Natural killer cell (primary cell): ENCODE results near the gene ZBTB40. TPM values are rescaled to one million over a fixed set of nuclear protein-coding genes. Genes with fewer than 3 reads are reported as not detected.

ENCODE experiments used
- ATAC-seq, 3 donors: fragments of 150-1000 bp in 2 of 3; fragments of 200-7000 bp in 1 of 3; cut with Tn5 transposase; 1 replicate in 1 of 3; 2 replicates in 2 of 3; pipeline ENCODE4 v1.10.0; 2021; ENCODE audit warnings: mild to moderate bottlenecking in 2 of 3, moderate library complexity in 2 of 3
- DNase-seq, 2 donors: peaks; one replicate each; pipeline versions ENCODE4 v3.0.0 to v3.0.0-alpha.2; 2013 to 2021; ENCODE audit warnings: mixed read lengths in 1 of 2
- H3K27ac ChIP-seq: one replicate; pipeline ENCODE4 v1.5.1; 2013; ENCODE audit warnings: mild to moderate bottlenecking, low read length
- H3K27me3 ChIP-seq: one replicate; pipeline ENCODE4 v1.6.1; 2013; ENCODE audit warnings: low read length; ENCODE audit not compliant: control insufficient read depth, insufficient read depth
- H3K36me3 ChIP-seq: one replicate; pipeline ENCODE4 v1.6.1; 2013; ENCODE audit warnings: low read length; ENCODE audit not compliant: control insufficient read depth, insufficient read depth
- H3K4me1 ChIP-seq: one replicate; pipeline ENCODE4 v1.6.1; 2013; ENCODE audit warnings: low read length; ENCODE audit not compliant: control insufficient read depth, insufficient read depth
- H3K4me3 ChIP-seq: one replicate; pipeline ENCODE4 v1.5.1; 2013; ENCODE audit warnings: low read length
- H3K9me3 ChIP-seq: one replicate; pipeline ENCODE4 v1.6.1; 2013; ENCODE audit warnings: low read length; ENCODE audit not compliant: control insufficient read depth, insufficient read depth
- H3K27ac Mint-ChIP-seq, 2 donors: one replicate each; pipeline ENCODE4 v1.8.0; 2022; ENCODE audit warnings: mild to moderate bottlenecking in 2 of 2, mixed read lengths in 2 of 2, moderate library complexity in 1 of 2
- H3K27me3 Mint-ChIP-seq, 2 donors: one replicate each; pipeline ENCODE4 v1.8.0; 2022; ENCODE audit warnings: low read depth in 2 of 2, mixed read lengths in 2 of 2
- H3K36me3 Mint-ChIP-seq: one replicate; pipeline ENCODE4 v1.8.0; 2022; ENCODE audit warnings: mixed read lengths
- H3K4me1 Mint-ChIP-seq, 2 donors: one replicate each; pipeline ENCODE4 v1.8.0; 2022; ENCODE audit warnings: mixed read lengths in 2 of 2
- H3K4me3 Mint-ChIP-seq: one replicate; pipeline ENCODE4 v1.8.0; 2022; ENCODE audit warnings: mild to moderate bottlenecking, moderate library complexity, mixed read lengths
- H3K9me3 Mint-ChIP-seq, 2 donors: one replicate each; pipeline ENCODE4 v1.8.0; 2022; ENCODE audit warnings: mixed read lengths in 2 of 2
- CTCF ChIP-seq: fragments of 200-600 bp; IDR thresholded peaks from one replicate; pipeline ENCODE4 v1.8.0; 2022; ENCODE audit warnings: antibody characterized with exemption
- WGBS: methylation state at CpG from one replicate; pipeline ENCODE4 v1.1.7; 2013; ENCODE audit warnings: missing lambda C conversion rate; ENCODE audit not compliant: insufficient coverage; 5-methylcytosine and 5-hydroxymethylcytosine counted together
- intact Hi-C: fragments of 100-400 bp; cut with micrococcal nuclease; formaldehyde crosslinking; loops from one replicate; pipeline ENCODE4 v1.14.2; 2022
- total RNA-seq, 4 donors: library from RNA; stranded (reverse); fragments of 120-200 nt in 1 of 4; gene quantifications; one replicate each; pipeline versions ENCODE4 v1.2.3 to v1.2.4, GENCODE V29; 2013 to 2022

ZBTB40 gene
- total RNA-seq, 3 donors from 2014 or later (not counting 1 experiment from before 2014, with no cell fraction given): 32.9 to 37.6 (median 36.7) TPM

DNA sequence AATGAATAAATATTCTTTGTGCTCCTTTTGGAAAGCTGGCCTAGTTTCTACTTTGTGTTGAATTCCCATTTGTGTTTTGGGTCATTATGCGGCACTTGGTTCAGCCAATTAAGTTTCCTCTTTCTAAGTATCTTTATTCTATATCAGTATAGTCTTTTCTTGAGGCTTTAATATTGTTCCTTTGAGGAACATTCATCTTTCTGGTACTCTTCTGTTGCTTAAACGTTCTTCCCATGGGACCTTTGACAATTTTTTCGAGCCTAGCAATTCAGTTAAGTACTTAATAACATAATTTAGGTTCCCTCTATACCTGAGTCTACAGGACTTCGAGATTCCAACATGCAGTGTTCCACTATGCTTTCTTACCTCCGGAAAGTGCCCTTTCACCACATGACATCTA lies 24.9 kb downstream of the ZBTB40 start:
- H3K4me1 Mint-ChIP-seq: peaks cover 40 to 51% of the 10 kb centered on the region in 2 donors
- 96% methylated on average over 4 of the region's 5 CpGs for WGBS

DNA sequence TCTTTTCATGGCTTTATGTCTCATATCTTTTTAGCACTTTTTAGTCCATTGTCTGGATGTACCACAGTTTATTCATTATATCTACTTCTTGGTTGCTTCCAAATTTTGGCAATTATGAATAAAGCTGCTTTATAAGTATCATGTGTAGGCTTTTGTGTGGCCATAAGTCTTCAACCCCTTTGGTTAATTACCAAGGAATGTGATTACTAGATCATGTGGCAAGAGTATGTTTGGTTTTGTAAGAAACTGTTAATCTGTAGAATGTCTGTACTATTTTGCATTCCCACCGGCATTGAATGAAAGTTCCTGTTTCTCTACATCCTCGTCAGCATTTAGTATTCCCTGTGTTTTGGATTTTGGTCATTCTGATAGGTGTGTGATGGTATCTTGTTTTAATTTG lies 31.5 kb downstream of the ZBTB40 start:
- no peak for DNase-seq
- no peaks in the 10 kb centered on the region for H3K27me3 ChIP-seq
- Mint-ChIP-seq H3K9me3 (peaks cover 3 to 4% of the 10 kb centered on the region in 2 donors), H3K4me3 (no peak overlapping the region), H3K27me3 (no peaks in the 10 kb centered on the region), H3K27ac (no peak overlapping the region), H3K4me1 (peaks cover 41% of the 10 kb centered on the region in 2 donors), H3K36me3 (peaks cover 13% of the 10 kb centered on the region)
- H3K36me3 ChIP-seq: no peaks in the 10 kb centered on the region
- intact Hi-C loops: no loop called here
- TF ChIP-seq CTCF: no peak
- H3K27ac ChIP-seq: no peak overlapping the region
- ATAC-seq: no peak
- no peaks in the 10 kb centered on the region for H3K4me1 ChIP-seq
- H3K9me3 ChIP-seq: no peaks in the 10 kb centered on the region
- 100% methylated on average over 1 of the region's 2 CpGs for WGBS
- no peak overlapping the region for H3K4me3 ChIP-seq

More for the DNA sequence above, 24.9 kb downstream of the ZBTB40 start:
- no peaks in the 10 kb centered on the region for H3K27me3 ChIP-seq
- Mint-ChIP-seq H3K36me3 (no peaks in the 10 kb centered on the region), H3K9me3 (no peaks in the 10 kb centered on the region), H3K27ac (no peak overlapping the region), H3K4me3 (no peak overlapping the region), H3K27me3 (no peaks in the 10 kb centered on the region)
- H3K4me1 ChIP-seq: no peaks in the 10 kb centered on the region
- no peaks in the 10 kb centered on the region for H3K9me3 ChIP-seq
- H3K27ac ChIP-seq: no peak overlapping the region
- no peak overlapping the region for H3K4me3 ChIP-seq
- peaks cover 2% of the 10 kb centered on the region for H3K36me3 ChIP-seq
- DNase-seq (no peak), ATAC-seq (no peak)
- intact Hi-C loops: no loop called here
- TF ChIP-seq CTCF: no peak

GRCh38 chr1:22484706-22485345 lies 33.2 kb downstream of the ZBTB40 start:
- no peaks in the 10 kb centered on the region for H3K27me3 Mint-ChIP-seq
- Histone ChIP-seq H3K27ac (no peak overlapping the region), H3K9me3 (no peaks in the 10 kb centered on the region), H3K4me1 (no peaks in the 10 kb centered on the region), H3K36me3 (no peaks in the 10 kb centered on the region), H3K27me3 (no peaks in the 10 kb centered on the region), H3K4me3 (no peak overlapping the region)
- no peak overlapping the region for H3K27ac Mint-ChIP-seq
- no peak overlapping the region for H3K4me3 Mint-ChIP-seq
- intact Hi-C loops: no loop called here
- DNase-seq (no peak), ATAC-seq (no peak)
- 47% methylated on average over 2 of the region's 2 CpGs for WGBS
- H3K4me1 Mint-ChIP-seq: peaks cover 37 to 41% of the 10 kb centered on the region in 2 donors
- peaks cover 3 to 4% of the 10 kb centered on the region in 2 donors for H3K9me3 Mint-ChIP-seq
- H3K36me3 Mint-ChIP-seq: peaks cover 13% of the 10 kb centered on the region
- no peak for TF ChIP-seq CTCF

DNA sequence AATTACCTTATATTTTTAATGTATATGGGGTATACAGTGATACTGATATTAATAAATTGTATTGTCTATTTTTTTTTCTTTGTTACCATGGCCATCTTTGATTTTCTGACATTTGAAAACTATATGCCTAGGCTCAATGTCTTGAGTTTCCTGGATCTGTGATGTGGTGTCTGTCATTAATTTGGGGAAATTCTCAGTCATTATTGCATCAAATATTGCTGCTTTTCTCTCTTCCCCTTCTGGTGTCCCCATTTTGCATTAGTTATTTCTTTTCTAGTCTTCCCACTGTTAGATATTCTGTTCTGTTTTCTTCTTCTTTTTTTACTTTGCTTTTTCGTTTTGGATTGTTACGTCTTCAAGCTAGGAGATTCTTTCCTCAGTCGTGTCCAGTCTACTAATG lies 33.8 kb downstream of the ZBTB40 start:
- Mint-ChIP-seq H3K9me3 (peaks cover 3 to 4% of the 10 kb centered on the region in 2 donors), H3K36me3 (peaks cover 13% of the 10 kb centered on the region), H3K27me3 (no peaks in the 10 kb centered on the region), H3K4me3 (no peak overlapping the region), H3K4me1 (peaks cover 37 to 39% of the 10 kb centered on the region in 2 donors), H3K27ac (no peak overlapping the region)
- Histone ChIP-seq H3K27me3 (no peaks in the 10 kb centered on the region), H3K27ac (no peak overlapping the region), H3K4me1 (no peaks in the 10 kb centered on the region), H3K36me3 (peaks cover 4% of the 10 kb centered on the region), H3K9me3 (no peaks in the 10 kb centered on the region), H3K4me3 (no peak overlapping the region)
- TF ChIP-seq CTCF: no peak
- ATAC-seq (no peak), DNase-seq (no peak)
- intact Hi-C loops: no loop called here
- 100% methylated on average over 1 of the region's 3 CpGs for WGBS
